ENCODE data around the gene SEPTIN8. TPM values are rescaled to one million over a fixed set of nuclear protein-coding genes. Genes with fewer than 3 reads are reported as not detected.

SEPTIN8 gene, protein sequence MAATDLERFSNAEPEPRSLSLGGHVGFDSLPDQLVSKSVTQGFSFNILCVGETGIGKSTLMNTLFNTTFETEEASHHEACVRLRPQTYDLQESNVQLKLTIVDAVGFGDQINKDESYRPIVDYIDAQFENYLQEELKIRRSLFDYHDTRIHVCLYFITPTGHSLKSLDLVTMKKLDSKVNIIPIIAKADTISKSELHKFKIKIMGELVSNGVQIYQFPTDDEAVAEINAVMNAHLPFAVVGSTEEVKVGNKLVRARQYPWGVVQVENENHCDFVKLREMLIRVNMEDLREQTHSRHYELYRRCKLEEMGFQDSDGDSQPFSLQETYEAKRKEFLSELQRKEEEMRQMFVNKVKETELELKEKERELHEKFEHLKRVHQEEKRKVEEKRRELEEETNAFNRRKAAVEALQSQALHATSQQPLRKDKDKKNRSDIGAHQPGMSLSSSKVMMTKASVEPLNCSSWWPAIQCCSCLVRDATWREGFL
- polyA plus RNA-seq: 41.6 to 50.2 TPM (median 46.4 TPM) in 3 replicates
- polyA plus RNA-seq (2011; ENCODE audit: low read depth): 15.2 TPM
- 35.6 and 38.1 TPM in 2 replicates for polyA plus RNA-seq (2011; cell fraction: cytosol; rRNA removed)
- polyA plus RNA-seq (2011; cell fraction: nucleus; rRNA removed): 83.4 and 85.2 TPM in 2 replicates
- 28.1 and 33.1 TPM in 2 replicates for polyA plus RNA-seq (2012; ENCODE audit: low replicate concordance)
- polyA minus RNA-seq: 36.6 to 41.5 TPM (median 40.6 TPM) in 3 replicates
- 21.7 TPM for polyA minus RNA-seq (2011; cell fraction: cytosol; rRNA and poly(A)+ RNA removed)
- polyA minus RNA-seq (2011; cell fraction: nucleus; rRNA and poly(A)+ RNA removed): 19.9 and 29.2 TPM in 2 replicates

DNA sequence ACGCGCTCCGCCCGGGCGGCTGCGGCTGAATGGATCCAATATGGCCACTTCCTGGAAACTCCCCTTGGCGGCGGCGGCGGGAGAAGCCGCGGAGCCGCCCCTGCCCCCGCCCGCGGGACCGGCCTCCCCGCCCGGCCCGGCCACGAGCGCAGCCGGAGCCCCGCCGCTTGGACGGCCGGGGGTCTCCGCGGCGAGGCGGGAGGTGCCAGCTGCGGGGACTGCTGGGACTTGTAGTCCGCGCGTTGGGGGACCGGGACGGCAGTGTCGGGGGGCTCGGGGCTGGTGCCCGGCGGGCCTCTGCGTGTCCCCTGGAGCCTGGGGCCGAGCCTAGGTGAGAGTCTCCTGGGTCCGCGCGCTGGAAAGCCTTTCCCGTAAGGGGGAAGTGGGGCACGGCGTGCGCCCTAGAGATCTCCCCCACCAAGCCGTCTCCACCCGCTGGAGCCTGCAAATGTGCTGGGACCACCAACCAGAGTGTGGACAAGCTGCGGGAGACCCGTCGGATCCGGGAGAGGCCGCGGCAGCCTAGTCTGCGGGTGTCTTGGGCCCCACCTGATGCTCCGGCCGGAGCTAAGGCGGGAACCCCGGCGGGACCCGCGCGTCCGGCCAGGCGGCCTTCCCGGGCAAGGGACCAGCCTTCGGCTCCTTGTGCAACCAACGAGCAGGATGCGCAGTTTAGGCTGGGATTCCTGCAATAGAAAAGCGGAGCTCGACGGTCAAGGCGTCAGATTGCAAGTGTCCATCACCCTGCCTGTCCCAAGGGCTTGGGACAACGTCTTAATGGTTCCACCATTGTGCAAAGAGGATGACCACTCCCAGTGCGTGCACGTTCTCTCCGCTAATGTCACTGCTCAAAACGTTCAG, at the start of gene SEPTIN8:
SEPTIN8 (minus strand) TSS at position 31 of the 861 bp plus-strand sequence. CDS start 102 bp downstream, outside the sequence.
- FAIRE-seq: no peak
- peak within 1 kb of the TSS; percentile 69 to 80 (median 69) for H3K4me3 ChIP-seq (ENCODE audit: control insufficient read depth in 2 of 3, extremely low read depth in 1 of 3, insufficient read depth in 2 of 3, low read depth in 1 of 3, low read length in 3 of 3)
- H3K4me1 ChIP-seq (ENCODE audit: control insufficient read depth, extremely low read depth, insufficient read depth, low read length): peaks cover 30% of the 10 kb centered on the region
- no peaks in the 10 kb centered on the region for H3K9me3 ChIP-seq (ENCODE audit: control insufficient read depth, low read depth, low read length)
- no peaks in the 10 kb centered on the region for H3K27me3 ChIP-seq (ENCODE audit: control insufficient read depth, extremely low read depth, insufficient read depth, low read length)
- dilution Hi-C loops (cut with MboI; ENCODE audit: extremely low pct_ligation_motif_present, low sequenced_read_pairs): no loop called here
- TF ChIP-seq, protein P1, sequence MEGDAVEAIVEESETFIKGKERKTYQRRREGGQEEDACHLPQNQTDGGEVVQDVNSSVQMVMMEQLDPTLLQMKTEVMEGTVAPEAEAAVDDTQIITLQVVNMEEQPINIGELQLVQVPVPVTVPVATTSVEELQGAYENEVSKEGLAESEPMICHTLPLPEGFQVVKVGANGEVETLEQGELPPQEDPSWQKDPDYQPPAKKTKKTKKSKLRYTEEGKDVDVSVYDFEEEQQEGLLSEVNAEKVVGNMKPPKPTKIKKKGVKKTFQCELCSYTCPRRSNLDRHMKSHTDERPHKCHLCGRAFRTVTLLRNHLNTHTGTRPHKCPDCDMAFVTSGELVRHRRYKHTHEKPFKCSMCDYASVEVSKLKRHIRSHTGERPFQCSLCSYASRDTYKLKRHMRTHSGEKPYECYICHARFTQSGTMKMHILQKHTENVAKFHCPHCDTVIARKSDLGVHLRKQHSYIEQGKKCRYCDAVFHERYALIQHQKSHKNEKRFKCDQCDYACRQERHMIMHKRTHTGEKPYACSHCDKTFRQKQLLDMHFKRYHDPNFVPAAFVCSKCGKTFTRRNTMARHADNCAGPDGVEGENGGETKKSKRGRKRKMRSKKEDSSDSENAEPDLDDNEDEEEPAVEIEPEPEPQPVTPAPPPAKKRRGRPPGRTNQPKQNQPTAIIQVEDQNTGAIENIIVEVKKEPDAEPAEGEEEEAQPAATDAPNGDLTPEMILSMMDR (optimal IDR thresholded peaks at IDR 0.05 in 1 of 3, IDR thresholded peaks at IDR 0.05 in 1 of 3, conservative IDR thresholded peaks at IDR 0.05 in 1 of 3; ENCODE audit: extremely low read depth in 1 of 3, insufficient read depth in 2 of 3, low read length in 3 of 3): no peak
- no peak for TF ChIP-seq EZH2 (IDR thresholded peaks at IDR 0.05; ENCODE audit: low read length)
- H3K4me2 ChIP-seq (ENCODE audit: control insufficient read depth, extremely low read depth, insufficient read depth, low read depth, low read length): peak within 1 kb of the TSS; percentile 78
- peak within 1 kb of the TSS; percentile 91 for H2AFZ ChIP-seq (ENCODE audit: control insufficient read depth, low read length)
- DNase-seq (ENCODE audit: low read depth, low spot score): no peak
- peaks cover 0 to 4% of the 10 kb centered on the region in 2 experiments for H3K36me3 ChIP-seq (ENCODE audit: control insufficient read depth in 2 of 2, extremely low read depth in 1 of 2, insufficient read depth in 2 of 2, low read length in 2 of 2)
- H3K79me2 ChIP-seq (ENCODE audit: control insufficient read depth, insufficient read depth, low read length): peaks cover 36% of the 10 kb centered on the region
- no peaks in the 10 kb centered on the region for H3K9me1 ChIP-seq (ENCODE audit: control insufficient read depth, extremely low read depth, insufficient read depth, low read length)
- H3K9ac ChIP-seq (ENCODE audit: control insufficient read depth, extremely low read depth, insufficient read depth, low read length): peak within 1 kb of the TSS; percentile 69
- no peak within 1 kb of the TSS for H3K27ac ChIP-seq (ENCODE audit: control insufficient read depth, insufficient read depth, low read length)
- H4K20me1 ChIP-seq (ENCODE audit: control insufficient read depth, extremely low read depth, insufficient read depth, low read length): no peaks in the 10 kb centered on the region

DNA sequence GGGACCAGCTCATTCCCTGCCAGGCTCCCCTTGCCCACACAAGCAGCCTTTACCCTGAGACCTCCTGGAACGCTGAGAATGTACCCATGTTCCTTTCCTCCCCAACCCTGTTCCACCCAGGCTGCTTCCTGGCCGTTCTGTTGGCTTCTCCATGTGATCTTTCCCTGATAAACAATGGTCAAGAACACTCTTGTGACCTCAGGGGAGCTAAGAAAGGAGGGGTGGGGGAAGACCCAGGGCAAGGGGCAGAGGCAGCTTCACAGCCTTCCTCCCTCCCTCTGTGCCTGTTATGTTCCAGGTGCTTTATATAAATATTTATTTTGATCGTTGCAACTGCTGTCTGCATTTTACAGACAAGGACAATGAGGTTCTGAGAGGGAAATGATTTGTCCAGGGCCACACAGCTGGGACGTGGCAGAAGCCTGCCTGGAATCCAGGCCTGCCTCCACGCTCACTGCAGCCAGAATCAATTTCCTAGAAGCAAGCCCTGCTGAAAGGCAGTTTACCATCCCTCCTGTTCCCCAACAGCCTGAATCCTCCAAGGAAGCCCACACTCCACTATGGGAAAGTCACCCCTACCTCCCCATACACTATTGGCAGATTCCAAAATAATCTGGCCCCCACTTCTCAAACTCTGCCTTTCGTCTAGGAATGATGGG, 49.5 kb upstream of the SEPTIN8 start:
- Histone ChIP-seq H3K27me3 (ENCODE audit: control insufficient read depth, extremely low read depth, insufficient read depth, low read length) (peaks cover 24% of the 10 kb centered on the region), H3K4me2 (ENCODE audit: control insufficient read depth, extremely low read depth, insufficient read depth, low read depth, low read length) (no peak overlapping the region)

More for the DNA sequence above, 49.5 kb upstream of the SEPTIN8 start:
- FAIRE-seq (no peak), DNase-seq (ENCODE audit: low read depth, low spot score) (no peak)
- no peak for TF ChIP-seq EZH2 (IDR thresholded peaks at IDR 0.05; ENCODE audit: low read length)
- TF ChIP-seq, protein P1 (optimal IDR thresholded peaks at IDR 0.05 in 1 of 3, IDR thresholded peaks at IDR 0.05 in 1 of 3, conservative IDR thresholded peaks at IDR 0.05 in 1 of 3; ENCODE audit: extremely low read depth in 1 of 3, insufficient read depth in 2 of 3, low read length in 3 of 3): no peak
- no peak overlapping the region for H3K27ac ChIP-seq (ENCODE audit: control insufficient read depth, insufficient read depth, low read length)
- H3K9me1 ChIP-seq (ENCODE audit: control insufficient read depth, extremely low read depth, insufficient read depth, low read length): no peaks in the 10 kb centered on the region
- H3K9me3 ChIP-seq (ENCODE audit: control insufficient read depth, low read depth, low read length): no peaks in the 10 kb centered on the region
- no peaks in the 10 kb centered on the region for H3K4me1 ChIP-seq (ENCODE audit: control insufficient read depth, extremely low read depth, insufficient read depth, low read length)
- no peaks in the 10 kb centered on the region for H3K36me3 ChIP-seq (ENCODE audit: control insufficient read depth in 2 of 2, extremely low read depth in 1 of 2, insufficient read depth in 2 of 2, low read length in 2 of 2)
- dilution Hi-C loops (cut with MboI; ENCODE audit: extremely low pct_ligation_motif_present, low sequenced_read_pairs): no loop called here
- H4K20me1 ChIP-seq (ENCODE audit: control insufficient read depth, extremely low read depth, insufficient read depth, low read length): no peaks in the 10 kb centered on the region
- H3K4me3 ChIP-seq (ENCODE audit: control insufficient read depth in 2 of 3, extremely low read depth in 1 of 3, insufficient read depth in 2 of 3, low read depth in 1 of 3, low read length in 3 of 3): no peak overlapping the region
- H2AFZ ChIP-seq (ENCODE audit: control insufficient read depth, low read length): no peak overlapping the region
- H3K9ac ChIP-seq (ENCODE audit: control insufficient read depth, extremely low read depth, insufficient read depth, low read length): no peak overlapping the region
- no peaks in the 10 kb centered on the region for H3K79me2 ChIP-seq (ENCODE audit: control insufficient read depth, insufficient read depth, low read length)
